Neural progenitor cell (in vitro differentiated cells): ENCODE data around the gene DNAJB8. TPM values are rescaled to one million over a fixed set of nuclear protein-coding genes. Genes with fewer than 3 reads are reported as not detected.

Experiments
- DNase-seq: peaks from one replicate; pipeline ENCODE4 v3.0.0-alpha.2; 2016; ENCODE audit warnings: low spot score
- H2AFZ ChIP-seq: fragments of 200-600 bp; sonication (generic); replicated peaks from 2 replicates; pipeline ENCODE4 v1.6.1; 2016; ENCODE audit warnings: antibody characterized with exemption
- H3F3A ChIP-seq: fragments of 200-600 bp; sonication (generic); 2 replicates; pipeline ENCODE4 v1.6.1; 2016; ENCODE audit warnings: antibody characterized with exemption, low read depth
- H3K27ac ChIP-seq: fragments of 200-600 bp; sonication (generic); 2 replicates; pipeline ENCODE4 v1.5.1; 2016; ENCODE audit warnings: mild to moderate bottlenecking
- H3K27me3 ChIP-seq: fragments of 200-600 bp; sonication (generic); 2 replicates; pipeline ENCODE4 v1.6.1; 2016; ENCODE audit warnings: mild to moderate bottlenecking, moderate library complexity
- H3K36me3 ChIP-seq: fragments of 200-600 bp; sonication (generic); 2 replicates; pipeline ENCODE4 v1.5.1; 2016
- H3K4me1 ChIP-seq: fragments of 200-600 bp; sonication (generic); 2 replicates; pipeline ENCODE4 v1.6.1; 2016; ENCODE audit warnings: mixed run types
- H3K4me2 ChIP-seq: fragments of 200-600 bp; sonication (generic); 2 replicates; pipeline ENCODE4 v1.6.1; 2016
- H3K4me3 ChIP-seq: fragments of 200-600 bp; sonication (generic); 2 replicates; pipeline ENCODE4 v1.5.1; 2016
- H3K79me2 ChIP-seq: fragments of 200-600 bp; sonication (generic); 2 replicates; pipeline ENCODE4 v1.6.1; 2016; ENCODE audit warnings: low read depth
- H3K9ac ChIP-seq: fragments of 200-600 bp; sonication (generic); 2 replicates; pipeline ENCODE4 v1.6.1; 2016
- H3K9me3 ChIP-seq: fragments of 200-600 bp; sonication (generic); 2 replicates; pipeline ENCODE4 v1.5.1; 2016; ENCODE audit warnings: low read depth
- H4K20me1 ChIP-seq: fragments of 200-600 bp; sonication (generic); 2 replicates; pipeline ENCODE4 v1.6.1; 2016; ENCODE audit warnings: low read depth
- H3K27ac Mint-ChIP-seq: 3 replicates; pipeline ENCODE4 v1.8.0; 2021; ENCODE audit warnings: mixed read lengths
- H3K27me3 Mint-ChIP-seq: 2 replicates; pipeline ENCODE4 v1.8.0; 2022; ENCODE audit warnings: low read depth, mild to moderate bottlenecking, inconsistent platforms, moderate library complexity, mixed read lengths; ENCODE audit not compliant: insufficient read depth
- H3K36me3 Mint-ChIP-seq: 3 replicates; pipeline ENCODE4 v1.8.0; 2021; ENCODE audit warnings: mixed read lengths
- H3K4me1 Mint-ChIP-seq: 3 replicates; pipeline ENCODE4 v1.8.0; 2021; ENCODE audit warnings: mixed read lengths
- H3K4me3 Mint-ChIP-seq: 3 replicates; pipeline ENCODE4 v1.8.0; 2021; ENCODE audit warnings: mild to moderate bottlenecking, moderate library complexity, mixed read lengths
- H3K9me3 Mint-ChIP-seq: 3 replicates; pipeline ENCODE4 v1.8.0; 2020; ENCODE audit warnings: mixed read lengths
- CTCF ChIP-seq: fragments of 200-600 bp; sonication (generic); IDR thresholded peaks from 2 replicates; pipeline ENCODE4 v1.5.1; 2017; ENCODE audit warnings: antibody characterized with exemption, mild to moderate bottlenecking
- EZH2 ChIP-seq: fragments of 200-600 bp; sonication (generic); IDR thresholded peaks from 2 replicates; pipeline ENCODE4 v1.6.1; 2017; ENCODE audit warnings: antibody characterized with exemption, mild to moderate bottlenecking, moderate library complexity
- EZH2phosphoT487 ChIP-seq: fragments of 200-600 bp; sonication (generic); IDR thresholded peaks from 2 replicates; pipeline ENCODE4 v1.6.1; 2017; ENCODE audit warnings: antibody characterized with exemption
- total RNA-seq: library from RNA; depleted of rRNA; stranded (reverse); fragments of >200 nt; gene quantifications from 2 replicates; pipeline ENCODE4 v1.2.3, GENCODE V29; 2015; ENCODE audit warnings: low replicate concordance

The DNAJB8 gene
- total RNA-seq, 1 donor from 2014 or later = not detected

GRCh38 chr3:128452678-128453275 is 13.9 kb downstream of the DNAJB8 start:
- peaks cover 11% of the 10 kb centered on the region for H3K4me1 Mint-ChIP-seq
- no peak overlapping the region for H3K9ac ChIP-seq
- H3F3A ChIP-seq = no peaks in the 10 kb centered on the region
- no peak overlapping the region for H3K4me3 Mint-ChIP-seq
- no peaks in the 10 kb centered on the region for H3K36me3 ChIP-seq
- H3K4me1 ChIP-seq = peaks cover 5% of the 10 kb centered on the region
- peaks cover 25% of the 10 kb centered on the region for H3K27me3 Mint-ChIP-seq
- peaks cover 3% of the 10 kb centered on the region for H3K9me3 Mint-ChIP-seq
- H3K27ac Mint-ChIP-seq = peak overlapping the region; percentile 32
- no peaks in the 10 kb centered on the region for H3K36me3 Mint-ChIP-seq
- TF ChIP-seq EZH2phosphoT487 = no peak
- no peak for TF ChIP-seq CTCF
- TF ChIP-seq EZH2 = no peak
- no peak for DNase-seq
- no peaks in the 10 kb centered on the region for H4K20me1 ChIP-seq
- H3K4me2 ChIP-seq = no peak overlapping the region
- H3K27me3 ChIP-seq = peaks cover 25% of the 10 kb centered on the region
- H3K9me3 ChIP-seq = no peaks in the 10 kb centered on the region
- H3K4me3 ChIP-seq = no peak overlapping the region
- no peak overlapping the region for H3K27ac ChIP-seq
- H3K79me2 ChIP-seq = no peaks in the 10 kb centered on the region
- no peak overlapping the region for H2AFZ ChIP-seq

- H3K27me3 Mint-ChIP-seq = peaks cover 28% of the 10 kb centered on the region
- Histone ChIP-seq H3K4me1 (peaks cover 5% of the 10 kb centered on the region), H3K4me2 (no peak overlapping the region), H4K20me1 (no peaks in the 10 kb centered on the region), H3K36me3 (no peaks in the 10 kb centered on the region), H3K27me3 (peaks cover 25% of the 10 kb centered on the region), H3K79me2 (no peaks in the 10 kb centered on the region), H3K4me3 (no peak overlapping the region), H3K9me3 (no peaks in the 10 kb centered on the region), H3K27ac (no peak overlapping the region), H3F3A (no peaks in the 10 kb centered on the region), H2AFZ (no peak overlapping the region), H3K9ac (no peak overlapping the region)
- H3K4me1 Mint-ChIP-seq = peaks cover 8% of the 10 kb centered on the region
- no peak overlapping the region for H3K27ac Mint-ChIP-seq
- no peak overlapping the region for H3K4me3 Mint-ChIP-seq
- no peak for DNase-seq
- H3K9me3 Mint-ChIP-seq = peaks cover 4% of the 10 kb centered on the region
- no peak for TF ChIP-seq EZH2phosphoT487
- TF ChIP-seq CTCF = no peak
- no peak for TF ChIP-seq EZH2
- H3K36me3 Mint-ChIP-seq = peaks cover 2% of the 10 kb centered on the region
Measured at GRCh38 chr3:128452120-128452519, 14.6 kb downstream of the DNAJB8 start.

- H3K9me3 Mint-ChIP-seq = peaks cover 9% of the 10 kb centered on the region
- H3K27me3 Mint-ChIP-seq = peaks cover 34% of the 10 kb centered on the region
- H3K9ac ChIP-seq = no peak overlapping the region
- no peaks in the 10 kb centered on the region for H4K20me1 ChIP-seq
- no peak overlapping the region for H3K4me3 ChIP-seq
- DNase-seq = no peak
- H3F3A ChIP-seq = no peaks in the 10 kb centered on the region
- TF ChIP-seq CTCF = no peak
- TF ChIP-seq EZH2phosphoT487 = no peak
- no peak for TF ChIP-seq EZH2
- H3K36me3 Mint-ChIP-seq = peaks cover 2% of the 10 kb centered on the region
- peaks cover 3% of the 10 kb centered on the region for H3K27me3 ChIP-seq
- H3K4me1 ChIP-seq = no peaks in the 10 kb centered on the region
- H3K36me3 ChIP-seq = no peaks in the 10 kb centered on the region
- H3K27ac Mint-ChIP-seq = no peak overlapping the region
- no peaks in the 10 kb centered on the region for H3K79me2 ChIP-seq
- no peak overlapping the region for H3K4me3 Mint-ChIP-seq
- no peaks in the 10 kb centered on the region for H3K4me1 Mint-ChIP-seq
- no peak overlapping the region for H3K4me2 ChIP-seq
- no peak overlapping the region for H3K27ac ChIP-seq
- no peaks in the 10 kb centered on the region for H3K9me3 ChIP-seq
- no peak overlapping the region for H2AFZ ChIP-seq
Measured at GRCh38 chr3:128449111-128449638, 17.5 kb downstream of the DNAJB8 start.
